Measurements from ENCODE around the gene CMSS1.
"Not testable (repeated sequence)": the region's sequence is repeated elsewhere in the genome, so short reads cannot be mapped to it uniquely, and the experiment has no call there.

The CMSS1 gene

DNA sequence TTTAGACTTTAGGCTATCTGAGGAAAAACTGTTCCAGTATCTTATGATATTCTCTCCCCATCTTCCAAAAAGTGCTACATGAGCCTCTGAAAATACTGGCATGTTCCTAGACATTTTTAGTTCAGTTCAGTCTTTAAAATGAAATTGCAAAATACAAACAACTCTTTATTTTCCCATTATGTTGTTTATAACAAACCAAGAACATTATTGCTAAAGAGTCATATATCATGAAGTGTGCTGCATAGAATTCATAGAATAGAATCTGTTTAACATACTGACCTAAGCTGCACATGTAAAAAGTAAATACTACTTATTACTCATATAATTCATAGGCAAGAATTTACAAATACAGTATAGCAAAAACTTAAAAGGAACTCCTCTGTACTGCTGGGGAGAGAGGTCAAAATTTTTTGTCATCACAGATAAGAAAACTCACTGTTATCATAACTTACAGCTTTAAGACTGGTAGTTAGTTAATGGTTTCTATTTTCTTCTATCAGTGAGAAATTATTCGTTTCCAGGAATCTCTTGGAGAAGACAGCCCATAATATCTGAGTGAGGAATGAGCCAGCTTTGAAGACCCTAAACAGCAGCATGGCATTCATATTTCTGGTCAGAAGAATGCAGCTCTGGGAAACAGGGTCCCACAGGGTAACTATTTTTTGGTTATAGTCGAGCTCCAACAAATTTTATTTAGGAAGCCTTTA, 264.5 kb downstream of the CMSS1 start:
- no peaks in the 10 kb centered on the region for H3K9me3 ChIP-seq (ENCODE audit: control insufficient read depth, insufficient read depth, low read length)
- H3K4me1 ChIP-seq (ENCODE audit: insufficient read depth, low read length) = peaks cover 6% of the 10 kb centered on the region
- no peaks in the 10 kb centered on the region for H3K36me3 ChIP-seq (ENCODE audit: insufficient read depth, low read length)
- no peak overlapping the region for H3K9ac ChIP-seq (ENCODE audit: low read depth, low read length)

GRCh38 chr3:100082714-100083113, 265.1 kb downstream of the CMSS1 start:
- Histone ChIP-seq H3K9ac (ENCODE audit: low read depth, low read length) (no peak overlapping the region), H3K9me3 (ENCODE audit: control insufficient read depth, insufficient read depth, low read length) (no peaks in the 10 kb centered on the region), H3K36me3 (ENCODE audit: insufficient read depth, low read length) (no peaks in the 10 kb centered on the region), H3K4me1 (ENCODE audit: insufficient read depth, low read length) (peaks cover 5% of the 10 kb centered on the region; the same call in 1 of the 2 replicates)

- H3K9ac ChIP-seq (ENCODE audit: low read depth, low read length) = no peak overlapping the region
- H3K4me1 ChIP-seq (ENCODE audit: insufficient read depth, low read length) = peaks cover 5% of the 10 kb centered on the region; the same call in 1 of the 2 replicates
- no peaks in the 10 kb centered on the region for H3K9me3 ChIP-seq (ENCODE audit: control insufficient read depth, insufficient read depth, low read length)
- H3K36me3 ChIP-seq (ENCODE audit: insufficient read depth, low read length) = no peaks in the 10 kb centered on the region
Observed at GRCh38 chr3:100083209-100083608, 265.5 kb downstream of the CMSS1 start.

DNA sequence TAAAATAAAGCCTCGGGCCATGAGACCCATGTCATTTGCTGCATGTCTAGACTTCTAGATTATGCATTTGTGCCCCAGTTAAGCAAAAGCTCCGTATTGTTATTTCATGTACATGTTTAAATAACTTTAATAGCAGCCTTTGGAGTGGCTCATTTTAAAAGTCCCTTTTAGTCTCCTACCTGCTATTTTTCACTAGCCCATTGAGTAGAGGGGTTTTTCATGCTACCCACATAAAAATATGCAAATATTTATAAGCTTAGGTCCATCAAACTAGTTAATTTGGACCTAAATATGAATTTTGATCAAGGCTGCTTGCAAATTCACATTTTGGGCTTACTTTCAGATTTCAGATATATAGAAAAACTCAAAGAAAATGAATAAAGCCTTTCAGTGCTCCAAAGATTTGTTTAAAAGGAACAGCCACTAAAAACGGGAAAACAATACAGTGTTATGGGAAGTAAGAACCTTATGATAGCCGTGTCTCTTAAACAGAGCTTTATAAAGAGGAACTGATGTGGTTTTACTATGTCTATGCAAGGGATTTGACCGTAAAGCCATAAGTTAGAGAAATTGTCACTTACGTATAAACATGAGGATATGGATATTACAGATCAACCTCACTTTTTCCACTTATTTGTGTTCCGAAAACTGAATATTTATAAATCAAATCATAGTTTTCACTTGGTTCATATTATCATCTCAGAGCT, 266.6 kb downstream of the CMSS1 start:
- peaks cover 13% of the 10 kb centered on the region; the same call in 1 of the 2 replicates for H3K4me1 ChIP-seq (ENCODE audit: insufficient read depth, low read length)
- no peaks in the 10 kb centered on the region for H3K9me3 ChIP-seq (ENCODE audit: control insufficient read depth, insufficient read depth, low read length)
- no peak overlapping the region for H3K9ac ChIP-seq (ENCODE audit: low read depth, low read length)
- no peaks in the 10 kb centered on the region for H3K36me3 ChIP-seq (ENCODE audit: insufficient read depth, low read length)

- Histone ChIP-seq H3K9me3 (ENCODE audit: control insufficient read depth, insufficient read depth, low read length) (no peaks in the 10 kb centered on the region), H3K4me1 (ENCODE audit: insufficient read depth, low read length) (peaks cover 24% of the 10 kb centered on the region), H3K36me3 (ENCODE audit: insufficient read depth, low read length) (no peaks in the 10 kb centered on the region), H3K9ac (ENCODE audit: low read depth, low read length) (no peak overlapping the region)
Observed at GRCh38 chr3:100086401-100086800, 268.7 kb downstream of the CMSS1 start.

DNA sequence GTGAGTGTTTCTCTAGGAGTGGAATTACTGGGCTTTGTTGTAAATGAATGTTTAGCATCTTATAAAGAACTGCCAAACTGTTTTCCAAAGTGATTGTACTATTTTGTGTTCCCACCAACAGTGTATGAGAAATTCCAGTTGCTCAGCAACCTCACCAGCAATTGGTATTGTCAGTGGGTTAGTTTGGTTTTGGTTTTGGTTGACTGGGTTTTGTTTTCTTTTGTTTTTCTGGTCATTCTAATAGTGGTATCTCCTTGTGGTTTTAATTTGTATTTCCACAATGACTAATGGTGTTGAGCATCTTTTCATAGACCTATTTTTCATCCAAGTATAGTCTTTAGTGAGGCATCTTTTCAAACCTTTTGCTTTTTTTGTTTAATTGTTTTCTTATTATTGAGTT, 269.5 kb downstream of the CMSS1 start:
- Histone ChIP-seq H3K9ac (ENCODE audit: low read depth, low read length) (no peak overlapping the region), H3K36me3 (ENCODE audit: insufficient read depth, low read length) (no peaks in the 10 kb centered on the region), H3K4me1 (ENCODE audit: insufficient read depth, low read length) (peaks cover 24% of the 10 kb centered on the region), H3K9me3 (ENCODE audit: control insufficient read depth, insufficient read depth, low read length) (no peaks in the 10 kb centered on the region)

- Histone ChIP-seq H3K9ac (ENCODE audit: low read depth, low read length) (no peak overlapping the region), H3K4me1 (ENCODE audit: insufficient read depth, low read length) (peaks cover 24% of the 10 kb centered on the region), H3K9me3 (ENCODE audit: control insufficient read depth, insufficient read depth, low read length) (no peaks in the 10 kb centered on the region), H3K36me3 (ENCODE audit: insufficient read depth, low read length) (no peaks in the 10 kb centered on the region)
Observed at GRCh38 chr3:100088735-100089368, 271.2 kb downstream of the CMSS1 start.

GRCh38 chr3:100089812-100090668, 272.4 kb downstream of the CMSS1 start:
- no peaks in the 10 kb centered on the region for H3K36me3 ChIP-seq (ENCODE audit: insufficient read depth, low read length)
- no peaks in the 10 kb centered on the region for H3K9me3 ChIP-seq (ENCODE audit: control insufficient read depth, insufficient read depth, low read length)
- no peak overlapping the region for H3K9ac ChIP-seq (ENCODE audit: low read depth, low read length)
- peaks cover 24% of the 10 kb centered on the region for H3K4me1 ChIP-seq (ENCODE audit: insufficient read depth, low read length)

GRCh38 chr3:100090669-100091005, 273.0 kb downstream of the CMSS1 start:
- Histone ChIP-seq H3K9me3 (ENCODE audit: control insufficient read depth, insufficient read depth, low read length) (no peaks in the 10 kb centered on the region), H3K4me1 (ENCODE audit: insufficient read depth, low read length) (peaks cover 21% of the 10 kb centered on the region), H3K36me3 (ENCODE audit: insufficient read depth, low read length) (no peaks in the 10 kb centered on the region), H3K9ac (ENCODE audit: low read depth, low read length) (no peak overlapping the region)

DNA sequence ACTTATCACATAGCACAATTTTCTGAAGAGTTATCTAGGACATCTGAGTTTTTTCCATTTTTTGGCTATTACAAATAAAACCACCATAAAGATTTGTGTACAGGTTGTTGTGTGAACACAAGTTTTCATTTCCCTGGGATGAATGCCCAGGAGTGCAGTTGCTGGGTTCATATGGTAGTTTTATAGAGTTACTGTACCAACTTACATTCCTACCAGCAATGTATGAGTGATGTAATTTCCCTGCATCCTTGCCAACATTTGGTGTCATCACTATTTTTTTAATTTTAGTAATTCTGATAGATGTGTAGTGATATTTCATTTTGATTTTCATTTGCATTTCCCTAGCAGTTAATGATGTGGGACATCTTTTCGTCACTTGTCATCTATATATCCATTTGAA, 276.2 kb downstream of the CMSS1 start:
- Histone ChIP-seq H3K9me3 (ENCODE audit: control insufficient read depth, insufficient read depth, low read length) (no peaks in the 10 kb centered on the region), H3K9ac (ENCODE audit: low read depth, low read length) (no peak overlapping the region), H3K36me3 (ENCODE audit: insufficient read depth, low read length) (no peaks in the 10 kb centered on the region), H3K4me1 (ENCODE audit: insufficient read depth, low read length) (peaks cover 14% of the 10 kb centered on the region)

- H3K9me3 ChIP-seq (ENCODE audit: control insufficient read depth, insufficient read depth, low read length); H3K4me1 ChIP-seq (ENCODE audit: insufficient read depth, low read length); H3K9ac ChIP-seq (ENCODE audit: low read depth, low read length); H3K36me3 ChIP-seq (ENCODE audit: insufficient read depth, low read length): not testable (repeated sequence)
Observed at GRCh38 chr3:100096286-100096685, 278.6 kb downstream of the CMSS1 start.

- no peaks in the 10 kb centered on the region for H3K36me3 ChIP-seq (ENCODE audit: insufficient read depth, low read length)
- H3K9me3 ChIP-seq (ENCODE audit: control insufficient read depth, insufficient read depth, low read length) = no peaks in the 10 kb centered on the region
- no peaks in the 10 kb centered on the region; the same call in 1 of the 2 replicates for H3K4me1 ChIP-seq (ENCODE audit: insufficient read depth, low read length)
- H3K9ac ChIP-seq (ENCODE audit: low read depth, low read length) = no peak overlapping the region
Observed at GRCh38 chr3:100096866-100097265, 279.2 kb downstream of the CMSS1 start.

DNA sequence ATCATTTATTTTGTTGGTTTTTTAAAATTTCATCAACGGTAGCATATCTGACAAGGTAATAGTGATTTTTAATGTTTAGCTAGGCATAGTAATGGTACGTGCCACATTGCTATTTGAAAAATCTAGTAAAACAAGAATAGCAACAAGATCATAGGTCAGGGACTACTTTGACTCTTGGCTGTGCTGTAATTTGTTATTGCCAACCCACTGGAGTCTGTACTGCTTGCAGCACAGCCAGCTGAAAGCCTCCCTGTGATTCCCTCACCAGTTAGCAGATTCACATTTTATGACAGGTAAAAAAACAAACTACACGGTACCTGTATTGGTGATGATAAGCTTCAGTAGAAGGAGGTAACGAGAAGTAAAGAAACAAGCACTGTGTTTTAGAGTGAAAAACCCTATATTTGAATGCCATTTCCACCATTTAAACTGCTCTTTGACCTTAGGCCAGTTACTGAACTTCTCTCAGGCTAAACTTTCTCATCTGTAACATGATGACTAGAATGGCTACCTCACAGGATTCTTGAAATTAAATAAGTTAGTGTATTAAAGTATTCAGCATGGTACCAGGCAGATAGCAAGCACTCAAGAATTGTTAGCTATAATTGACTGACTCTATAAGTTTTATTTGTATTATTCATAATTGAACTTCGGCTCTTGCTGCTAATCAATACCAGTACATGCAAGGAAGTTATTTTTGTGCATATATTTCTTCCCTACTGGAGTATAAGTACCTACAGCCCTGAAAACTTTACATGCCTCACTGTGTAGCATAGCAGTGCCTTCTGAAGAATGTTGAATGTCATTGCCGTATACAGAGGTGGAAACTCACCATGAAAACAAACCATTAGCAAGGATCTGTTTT, 280.5 kb downstream of the CMSS1 start:
- Histone ChIP-seq H3K4me1 (ENCODE audit: insufficient read depth, low read length) (no peaks in the 10 kb centered on the region; the same call in 1 of the 2 replicates), H3K9me3 (ENCODE audit: control insufficient read depth, insufficient read depth, low read length) (no peaks in the 10 kb centered on the region), H3K9ac (ENCODE audit: low read depth, low read length) (no peak overlapping the region), H3K36me3 (ENCODE audit: insufficient read depth, low read length) (no peaks in the 10 kb centered on the region)

GRCh38 chr3:100098784-100099070, 281.1 kb downstream of the CMSS1 start:
- Histone ChIP-seq H3K36me3 (ENCODE audit: insufficient read depth, low read length) (no peaks in the 10 kb centered on the region), H3K4me1 (ENCODE audit: insufficient read depth, low read length) (no peaks in the 10 kb centered on the region; the same call in 1 of the 2 replicates), H3K9ac (ENCODE audit: low read depth, low read length) (no peak overlapping the region), H3K9me3 (ENCODE audit: control insufficient read depth, insufficient read depth, low read length) (no peaks in the 10 kb centered on the region)

Data from ES-I3 (cell line).